Retina (tissue), 1 donor: ENCODE results near the gene HSPA1L.
A peak's percentile ranks its signal among the peaks of the same experiment; 100 is the strongest.

Experiments used
- DNase-seq: peaks from one replicate; pipeline ENCODE4 v3.0.0-alpha.2; 2016

Gene HSPA1L

GRCh38 chr6:31781244-31782125 is 33.6 kb downstream of the HSPA1L start:
- DNase-seq = no peak

- DNase-seq = no peak
Observed at GRCh38 chr6:31780507-31781243, 34.4 kb downstream of the HSPA1L start.

- no peak for DNase-seq
Observed at GRCh38 chr6:31779908-31780307, 35.2 kb downstream of the HSPA1L start.

- DNase-seq = no peak
Observed at GRCh38 chr6:31778999-31779885, 35.8 kb downstream of the HSPA1L start.

GRCh38 chr6:31778193-31778592 is 36.9 kb downstream of the HSPA1L start:
- no peak for DNase-seq

GRCh38 chr6:31777667-31778050 is 37.4 kb downstream of the HSPA1L start:
- no peak for DNase-seq

GRCh38 chr6:31776989-31777666 is 38.0 kb downstream of the HSPA1L start, which contains the start of gene VWA7:
Gene VWA7, minus strand, starts transcription at chr6:31777328. Its CDS starts 549 bp downstream, at chr6:31776779.
- DNase-seq = no peak

GRCh38 chr6:31776485-31776988 is 38.5 kb downstream of the HSPA1L start:
- no peak for DNase-seq

- no peak for DNase-seq
Observed at GRCh38 chr6:31775633-31776484, 39.2 kb downstream of the HSPA1L start.

- DNase-seq = no peak
Observed at GRCh38 chr6:31775184-31775583, 39.9 kb downstream of the HSPA1L start.

GRCh38 chr6:31771992-31772358 is 43.1 kb downstream of the HSPA1L start:
- DNase-seq = no peak

- DNase-seq = no peak
Observed at GRCh38 chr6:31770860-31771259, 44.2 kb downstream of the HSPA1L start.

GRCh38 chr6:31769684-31770371 is 45.3 kb downstream of the HSPA1L start:
- peak; percentile 29 for DNase-seq

GRCh38 chr6:31768363-31769257 is 46.5 kb downstream of the HSPA1L start:
- no peak for DNase-seq

- DNase-seq = no peak
Observed at GRCh38 chr6:31767096-31767645, 47.9 kb downstream of the HSPA1L start.

- peak; percentile 79 for DNase-seq
Observed at GRCh38 chr6:31765910-31766794, 48.9 kb downstream of the HSPA1L start.

GRCh38 chr6:31765559-31765909 is 49.5 kb downstream of the HSPA1L start:
- no peak for DNase-seq

- no peak for DNase-seq
Observed at GRCh38 chr6:31764198-31764597, 50.9 kb downstream of the HSPA1L start.
